ENCODE data around the gene P3H3.

P3H3 gene

GRCh38 chr12:6827982-6828780 is at the start of gene P3H3 (continued):
- no peak for TF ChIP-seq PRDM2 (tag by site-specific recombination; IDR thresholded peaks at IDR 0.05; ENCODE audit: borderline replicate concordance)
- no peak for TF ChIP-seq ELK4 (IDR thresholded peaks at IDR 0.05; ENCODE audit: borderline replicate concordance, low read depth, low read length)
- no peak; the same call in 1 of the 2 replicates for TF ChIP-seq ZBTB48 (tag by site-specific recombination; IDR thresholded peaks at IDR 0.05)
- TF ChIP-seq PATZ1 (tag by site-specific recombination; IDR thresholded peaks at IDR 0.05) = peak; percentile 97
- TF ChIP-seq ZNF423 (tag by site-specific recombination; IDR thresholded peaks at IDR 0.05) = no peak
- peak; percentile 66; the same call in 1 of the 2 replicates for TF ChIP-seq ZNF501 (tag by site-specific recombination; IDR thresholded peaks at IDR 0.05)
- TF ChIP-seq OSR2 (tag by site-specific recombination; IDR thresholded peaks at IDR 0.05) = no peak
- TF ChIP-seq ZNF335 (tag by site-specific recombination; conservative IDR thresholded peaks at IDR 0.05) = peak; percentile 52
- peak; percentile 95 for TF ChIP-seq ZBTB10 (tag by site-specific recombination; IDR thresholded peaks at IDR 0.05)
- TF ChIP-seq KLF8 (tag by site-specific recombination; IDR thresholded peaks at IDR 0.05) = peak; percentile 93
- TF ChIP-seq ZNF211 (tag by site-specific recombination; IDR thresholded peaks at IDR 0.05; ENCODE audit: low read depth) = no peak
- TF ChIP-seq KLF1 (tag by site-specific recombination; IDR thresholded peaks at IDR 0.05) = peak; percentile 35; the same call in 1 of the 2 replicates
- peak; percentile 77 for TF ChIP-seq ZNF692 (tag by site-specific recombination; IDR thresholded peaks at IDR 0.05)
- TF ChIP-seq PRDM6 (tag by site-specific recombination; IDR thresholded peaks at IDR 0.05) = no peak
- TF ChIP-seq GLIS1 (tag by site-specific recombination; IDR thresholded peaks at IDR 0.05) = 0 out of 2 replicates have a peak, but pooled peaks have one; percentile 4
- TF ChIP-seq ZNF114 (tag by site-specific recombination; IDR thresholded peaks at IDR 0.05) = no peak
- TF ChIP-seq ZNF416 (tag by site-specific recombination; IDR thresholded peaks at IDR 0.05) = no peak
- peak; percentile 90 for TF ChIP-seq ZBTB7A (tag by site-specific recombination; IDR thresholded peaks at IDR 0.05; ENCODE audit: low read depth)
- peak; percentile 73 for TF ChIP-seq BCL11A (tag by site-specific recombination; IDR thresholded peaks at IDR 0.05; ENCODE audit: low read depth)
- peak; percentile 57; the same call in 1 of the 2 replicates for TF ChIP-seq ZBTB17 (tag by site-specific recombination; IDR thresholded peaks at IDR 0.05)
- peak; percentile 99 for TF ChIP-seq ZNF366 (tag by site-specific recombination; conservative IDR thresholded peaks at IDR 0.05)
- peak; percentile 50; the same call in 1 of the 2 replicates for TF ChIP-seq ZBTB8A (tag by site-specific recombination; IDR thresholded peaks at IDR 0.05)
- peak; percentile 75 for TF ChIP-seq SP3 (tag by site-specific recombination; IDR thresholded peaks at IDR 0.05)
- no peak for TF ChIP-seq ZNF239 (tag by site-specific recombination; IDR thresholded peaks at IDR 0.05)
